Activated T-cell treated with anti-CD3 and anti-CD28 coated beads, Interleukin-2, amount 50 U/mL, for 4 hours (primary cell): ENCODE data around the gene SNPH. TPM values are rescaled to one million over a fixed set of nuclear protein-coding genes. Genes with fewer than 3 reads are reported as not detected.

Experiments used
- ATAC-seq, 2 donors: fragments of 200-7000 bp; cut with Tn5 transposase; one replicate each; pipeline ENCODE4 v1.10.0; 2021
- DNase-seq: peaks from one replicate; pipeline ENCODE4 v3.0.0-alpha.2; 2020
- H3K27me3 Mint-ChIP-seq: one replicate; pipeline ENCODE4 v1.8.0; 2021; ENCODE audit warnings: low read depth, mixed read lengths
- H3K36me3 Mint-ChIP-seq: one replicate; pipeline ENCODE4 v1.8.0; 2022; ENCODE audit warnings: mixed read lengths; ENCODE audit not compliant: insufficient read depth
- H3K4me1 Mint-ChIP-seq: one replicate; pipeline ENCODE4 v1.8.0; 2021; ENCODE audit warnings: low read depth, mixed read lengths
- H3K4me3 Mint-ChIP-seq: one replicate; pipeline ENCODE4 v1.8.0; 2021; ENCODE audit warnings: mild to moderate bottlenecking, moderate library complexity, mixed read lengths
- H3K9me3 Mint-ChIP-seq: one replicate; pipeline ENCODE4 v1.8.0; 2021; ENCODE audit warnings: mixed read lengths
- total RNA-seq, 3 donors: library from RNA; stranded (reverse); gene quantifications; one replicate each; pipeline ENCODE4 v1.2.1, GENCODE V29; 2021

Gene SNPH
- total RNA-seq, 3 donors from 2014 or later = 1.4 to 2.6 (median 1.9) TPM

DNA sequence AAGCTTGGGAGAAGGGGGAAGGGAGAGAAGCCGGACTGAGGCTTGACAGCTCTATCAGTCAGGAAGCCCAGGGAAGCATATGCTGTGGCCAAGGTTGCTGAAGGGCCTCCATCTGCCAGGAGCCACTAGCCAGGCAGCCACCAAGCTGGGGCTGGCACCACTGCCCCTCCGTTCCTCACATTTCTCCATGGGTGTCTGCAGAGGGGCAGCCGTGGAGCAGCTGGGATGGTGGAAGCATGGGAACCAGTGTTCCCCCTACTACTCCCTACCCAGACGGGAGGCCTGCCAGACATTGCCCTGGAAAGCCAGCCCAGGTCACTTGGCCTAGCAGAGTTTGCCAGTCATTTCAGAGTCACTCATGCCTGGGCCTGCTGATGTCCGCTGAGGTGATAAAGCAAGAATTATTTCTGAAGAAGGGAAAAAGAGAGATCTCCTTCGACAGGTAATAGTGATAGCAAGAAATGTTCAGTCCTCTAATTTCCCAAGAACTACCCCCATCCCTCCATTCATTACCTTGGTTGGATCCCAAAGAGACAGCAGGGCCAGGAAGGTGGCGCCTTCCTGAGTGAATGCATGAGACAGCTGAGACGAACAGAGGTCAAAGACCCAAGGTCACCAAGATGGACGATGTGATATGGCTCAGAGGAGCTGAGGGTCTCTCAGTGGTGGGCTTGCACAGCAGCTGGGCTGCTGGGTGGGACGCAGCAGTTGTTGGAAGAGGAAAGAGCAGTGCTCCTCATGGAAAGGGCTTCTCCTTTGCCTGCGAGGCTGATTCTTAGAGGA, 21.9 kb downstream of the SNPH start:
- no peaks in the 10 kb centered on the region for H3K27me3 Mint-ChIP-seq
- H3K4me1 Mint-ChIP-seq = peaks cover 66% of the 10 kb centered on the region
- peaks cover 3% of the 10 kb centered on the region for H3K36me3 Mint-ChIP-seq
- DNase-seq (no peak), ATAC-seq (no peak)
- no peak overlapping the region for H3K4me3 Mint-ChIP-seq
- no peaks in the 10 kb centered on the region for H3K9me3 Mint-ChIP-seq

DNA sequence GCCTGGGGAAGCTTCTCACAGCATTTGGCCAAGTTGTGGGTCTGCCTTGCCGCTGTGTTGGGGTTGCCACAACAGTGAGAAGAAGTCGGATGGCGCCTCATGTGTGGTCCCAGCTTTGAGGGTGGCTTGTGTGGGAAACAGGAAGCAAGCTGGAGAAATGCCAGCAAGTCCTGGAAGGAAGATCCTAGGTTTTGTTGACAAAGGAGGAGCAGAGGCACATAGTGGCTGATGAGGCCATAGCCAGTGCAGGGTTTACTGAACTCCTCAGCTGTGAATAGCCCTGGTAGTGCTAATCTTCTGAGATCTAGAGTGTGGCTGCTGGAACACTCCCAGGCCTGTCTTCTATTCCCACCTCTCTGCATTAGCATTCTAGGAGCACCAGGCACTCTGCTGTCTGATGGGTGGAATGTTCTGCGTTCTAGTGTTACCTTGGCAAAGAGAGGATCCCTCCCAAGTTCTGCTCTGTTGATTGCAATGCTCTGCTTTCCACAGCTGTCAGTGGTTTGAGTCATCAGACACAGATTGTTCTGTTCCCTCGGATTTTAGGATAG, 25.2 kb downstream of the SNPH start:
- Mint-ChIP-seq H3K4me1 (peaks cover 46% of the 10 kb centered on the region), H3K9me3 (no peaks in the 10 kb centered on the region), H3K27me3 (no peaks in the 10 kb centered on the region), H3K36me3 (peaks cover 3% of the 10 kb centered on the region), H3K4me3 (no peak overlapping the region)
- ATAC-seq = no peak
- no peak for DNase-seq

DNA sequence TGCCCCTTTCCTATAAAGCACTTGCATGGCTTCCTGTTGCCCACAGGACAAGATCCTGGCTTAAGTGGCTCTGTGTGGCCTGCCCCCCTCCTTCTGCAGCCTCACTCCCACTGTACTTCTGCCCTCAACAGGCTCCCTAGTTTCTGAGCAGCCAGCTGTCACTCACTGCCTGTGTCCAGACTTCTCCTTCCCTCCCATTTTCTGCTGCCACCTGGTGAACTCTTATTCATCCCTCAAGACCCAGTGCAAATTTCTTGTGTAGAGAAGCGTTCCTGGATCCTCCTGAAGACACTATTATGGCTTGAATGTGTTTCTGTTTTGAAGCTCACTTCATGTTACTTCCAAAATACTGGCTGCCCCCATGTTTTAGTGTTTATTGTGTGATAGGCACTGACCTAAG, 26.5 kb downstream of the SNPH start:
- no peaks in the 10 kb centered on the region for H3K9me3 Mint-ChIP-seq
- H3K27me3 Mint-ChIP-seq = no peaks in the 10 kb centered on the region
- no peak for ATAC-seq
- peaks cover 5% of the 10 kb centered on the region for H3K36me3 Mint-ChIP-seq
- H3K4me3 Mint-ChIP-seq = no peak overlapping the region
- peaks cover 33% of the 10 kb centered on the region for H3K4me1 Mint-ChIP-seq
- no peak for DNase-seq

DNA sequence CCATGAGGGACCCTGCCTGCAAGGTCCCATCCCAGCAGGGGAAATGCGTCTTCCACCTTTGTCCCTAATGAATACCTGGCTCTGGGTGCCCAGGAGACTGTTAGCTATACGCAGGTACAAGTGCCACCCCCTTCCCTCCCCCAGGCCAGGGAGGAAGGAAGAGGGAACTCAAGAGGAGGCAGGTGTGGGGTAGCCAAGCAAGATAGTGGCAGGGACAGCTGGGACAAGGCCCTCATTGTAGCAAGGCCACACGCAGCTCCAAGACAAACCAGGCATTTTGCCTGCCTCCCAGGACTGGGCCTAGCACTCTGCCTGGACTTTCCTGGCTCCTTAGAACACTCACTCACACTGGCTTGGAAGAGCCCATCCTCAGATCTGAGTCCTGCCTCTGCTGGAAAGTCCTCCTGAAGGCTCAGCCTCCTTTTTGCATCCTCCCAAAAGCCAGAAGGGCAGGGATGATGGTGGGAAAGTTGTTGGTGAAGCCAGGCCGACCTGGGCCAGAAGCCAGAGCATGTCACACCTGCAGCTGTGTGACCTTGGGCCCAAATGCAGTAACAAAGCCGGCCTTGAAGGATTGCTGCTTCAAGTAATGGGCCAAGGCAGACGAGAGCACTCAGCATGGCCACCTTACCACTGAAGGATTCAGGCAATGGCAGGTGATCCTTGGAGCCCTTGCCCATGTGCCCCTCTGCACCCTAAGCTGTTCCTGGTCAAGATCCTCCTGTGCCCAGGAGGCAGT, 27.7 kb downstream of the SNPH start:
- ATAC-seq = no peak
- no peaks in the 10 kb centered on the region for H3K9me3 Mint-ChIP-seq
- DNase-seq = no peak
- H3K27me3 Mint-ChIP-seq = no peaks in the 10 kb centered on the region
- H3K4me3 Mint-ChIP-seq = no peak overlapping the region
- peaks cover 26% of the 10 kb centered on the region for H3K4me1 Mint-ChIP-seq
- peaks cover 5% of the 10 kb centered on the region for H3K36me3 Mint-ChIP-seq

DNA sequence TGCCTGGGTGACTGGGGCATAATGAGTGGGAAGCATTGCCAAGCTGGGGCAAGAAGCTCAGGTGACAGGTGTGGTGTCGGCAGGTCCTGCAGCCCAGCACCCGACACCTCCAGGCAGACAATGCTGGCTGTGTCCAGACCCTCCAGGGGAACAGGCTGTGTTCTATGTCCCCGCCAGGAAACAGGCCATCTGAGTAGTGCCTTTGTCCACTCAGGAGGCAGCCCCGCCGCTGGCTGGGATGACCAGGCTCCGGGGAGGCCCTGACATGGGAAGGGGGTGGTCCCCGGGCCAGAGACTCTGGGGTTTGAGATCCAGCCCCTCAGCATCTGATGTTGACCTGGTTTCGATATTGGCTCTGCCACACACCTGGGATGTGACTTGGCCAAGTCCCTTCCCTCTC, 28.4 kb downstream of the SNPH start:
- no peak for ATAC-seq
- Mint-ChIP-seq H3K4me1 (peaks cover 28% of the 10 kb centered on the region), H3K36me3 (peaks cover 8% of the 10 kb centered on the region), H3K9me3 (no peaks in the 10 kb centered on the region), H3K27me3 (no peaks in the 10 kb centered on the region), H3K4me3 (no peak overlapping the region)
- DNase-seq = no peak

DNA sequence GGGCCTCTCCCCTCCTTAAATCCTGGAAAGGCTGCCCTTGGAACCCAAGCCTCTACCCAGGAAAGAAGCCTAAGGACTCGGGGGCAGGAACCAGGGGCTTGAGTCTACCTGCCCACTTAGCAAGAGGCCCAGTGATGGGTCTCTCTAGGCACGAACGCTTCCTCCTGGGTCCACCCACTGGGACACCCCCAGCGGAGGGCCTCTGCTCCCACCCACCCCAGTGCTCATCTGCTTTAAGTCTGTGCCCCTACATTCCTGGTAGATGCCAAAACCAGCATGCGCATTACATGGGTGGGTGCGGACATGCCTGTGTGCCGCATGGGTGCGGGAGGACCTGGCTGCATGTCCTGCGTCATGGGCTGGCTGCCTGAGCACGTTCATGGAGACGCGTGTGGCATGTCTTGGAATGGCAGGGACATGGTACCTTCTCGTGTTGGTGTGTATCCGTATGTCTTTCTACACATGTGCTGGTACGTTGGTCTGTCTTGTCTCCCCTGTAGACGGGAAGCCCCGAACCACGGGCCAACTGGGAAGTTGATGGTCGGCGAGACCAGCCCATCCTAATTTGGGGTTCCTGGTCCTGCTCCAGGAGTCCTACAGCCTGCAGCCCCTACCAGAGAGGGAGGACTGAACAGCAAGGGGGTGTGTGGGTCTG, 29.3 kb downstream of the SNPH start:
- ATAC-seq = no peak
- no peak for DNase-seq
- Mint-ChIP-seq H3K9me3 (no peaks in the 10 kb centered on the region), H3K4me1 (peaks cover 34% of the 10 kb centered on the region), H3K4me3 (no peak overlapping the region), H3K36me3 (peaks cover 8% of the 10 kb centered on the region), H3K27me3 (no peaks in the 10 kb centered on the region)

DNA sequence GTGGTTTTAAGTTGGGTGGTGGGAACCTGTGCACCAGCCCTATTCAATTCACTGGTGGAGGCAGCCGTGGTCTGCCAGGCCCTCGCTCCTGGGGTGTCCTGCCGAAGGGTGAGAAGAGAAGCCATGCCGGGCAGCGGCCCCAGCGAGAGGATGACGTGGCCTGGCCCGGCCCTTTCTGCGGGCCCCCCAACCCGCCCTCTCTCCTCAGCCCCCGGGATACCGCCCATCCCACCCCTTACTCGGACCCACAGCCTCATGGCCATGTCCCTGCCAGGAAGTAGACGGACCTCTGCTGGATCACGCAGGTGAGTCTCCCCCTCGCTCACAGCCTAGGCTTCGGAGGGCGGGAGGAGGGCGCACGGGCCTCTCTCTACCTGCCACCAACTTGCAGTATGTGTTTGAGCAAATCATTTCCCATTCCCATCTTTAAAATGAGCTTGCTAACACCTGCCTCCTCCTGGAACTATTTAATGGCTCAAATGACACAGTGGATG, 30.1 kb downstream of the SNPH start:
- Mint-ChIP-seq H3K27me3 (no peaks in the 10 kb centered on the region), H3K4me3 (no peak overlapping the region), H3K9me3 (no peaks in the 10 kb centered on the region), H3K36me3 (peaks cover 8% of the 10 kb centered on the region), H3K4me1 (peaks cover 38% of the 10 kb centered on the region)
- no peak for ATAC-seq
- DNase-seq = no peak

DNA sequence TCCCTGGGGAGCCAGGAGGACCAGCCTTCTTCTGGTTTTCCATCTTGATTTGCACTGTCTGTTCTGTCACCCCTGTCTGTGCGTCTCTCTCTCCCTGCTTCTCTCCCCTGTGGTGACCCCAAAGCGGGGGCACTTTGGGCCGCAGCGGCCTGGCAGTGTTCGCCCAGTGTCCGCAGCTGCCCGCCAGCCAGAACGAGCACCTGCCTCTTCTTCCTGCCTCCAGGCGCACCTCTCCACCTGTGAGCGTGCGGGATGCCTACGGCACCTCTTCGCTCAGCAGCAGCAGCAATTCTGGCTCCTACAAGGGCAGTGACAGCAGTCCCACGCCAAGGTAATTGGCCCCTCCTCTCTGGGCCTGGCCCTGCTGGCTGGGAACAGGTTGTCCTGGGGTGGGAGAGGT, 30.8 kb downstream of the SNPH start:
- no peak for ATAC-seq
- Mint-ChIP-seq H3K4me3 (no peak overlapping the region), H3K27me3 (no peaks in the 10 kb centered on the region), H3K4me1 (peaks cover 38% of the 10 kb centered on the region), H3K36me3 (peaks cover 8% of the 10 kb centered on the region), H3K9me3 (no peaks in the 10 kb centered on the region)
- no peak for DNase-seq

DNA sequence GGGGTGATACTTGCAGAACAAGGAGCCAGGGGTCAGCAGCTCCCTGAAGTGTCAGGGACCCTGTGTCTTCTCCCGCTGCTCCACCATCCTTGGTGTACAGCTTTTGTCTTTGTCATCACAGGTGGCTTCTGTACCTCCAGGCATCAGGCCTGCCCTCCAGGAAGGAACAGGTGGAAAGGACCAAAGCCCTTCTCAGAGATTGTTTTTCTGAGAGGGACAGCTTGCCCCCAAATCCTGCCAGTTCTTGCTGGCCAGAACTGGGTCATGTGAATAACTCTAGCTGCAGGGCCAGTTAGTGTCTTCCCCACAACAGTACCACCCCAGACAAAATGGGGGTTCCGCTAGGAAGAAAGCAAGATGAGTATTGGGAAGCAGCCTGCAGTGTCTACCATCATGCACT, 31.4 kb downstream of the SNPH start:
- ATAC-seq (no peak), DNase-seq (no peak)
- Mint-ChIP-seq H3K9me3 (no peaks in the 10 kb centered on the region), H3K4me3 (no peak overlapping the region), H3K27me3 (no peaks in the 10 kb centered on the region), H3K36me3 (peaks cover 8% of the 10 kb centered on the region), H3K4me1 (peaks cover 34% of the 10 kb centered on the region)

DNA sequence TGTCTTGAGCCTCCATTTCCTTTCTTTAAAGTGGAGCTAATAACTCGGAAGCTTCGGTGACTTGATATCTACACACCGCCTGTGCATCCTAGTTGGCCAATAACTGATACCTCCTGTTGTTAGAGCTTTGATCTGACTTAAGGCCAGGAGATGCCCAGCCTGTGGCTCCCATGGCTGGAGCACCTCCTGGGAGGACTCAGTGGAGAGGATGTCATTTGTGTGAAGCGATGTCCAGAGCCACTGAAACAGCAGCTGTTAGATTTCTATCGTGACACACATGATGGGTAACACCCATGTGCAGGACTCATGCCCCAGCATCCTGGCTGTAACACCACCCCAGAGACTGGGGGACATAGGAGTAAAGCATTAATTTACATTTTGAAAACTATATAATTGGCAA, 32.1 kb downstream of the SNPH start:
- ATAC-seq (no peak), DNase-seq (no peak)
- H3K36me3 Mint-ChIP-seq = peaks cover 8% of the 10 kb centered on the region
- H3K4me1 Mint-ChIP-seq = peaks cover 27% of the 10 kb centered on the region
- no peaks in the 10 kb centered on the region for H3K9me3 Mint-ChIP-seq
- H3K4me3 Mint-ChIP-seq = no peak overlapping the region
- no peaks in the 10 kb centered on the region for H3K27me3 Mint-ChIP-seq

DNA sequence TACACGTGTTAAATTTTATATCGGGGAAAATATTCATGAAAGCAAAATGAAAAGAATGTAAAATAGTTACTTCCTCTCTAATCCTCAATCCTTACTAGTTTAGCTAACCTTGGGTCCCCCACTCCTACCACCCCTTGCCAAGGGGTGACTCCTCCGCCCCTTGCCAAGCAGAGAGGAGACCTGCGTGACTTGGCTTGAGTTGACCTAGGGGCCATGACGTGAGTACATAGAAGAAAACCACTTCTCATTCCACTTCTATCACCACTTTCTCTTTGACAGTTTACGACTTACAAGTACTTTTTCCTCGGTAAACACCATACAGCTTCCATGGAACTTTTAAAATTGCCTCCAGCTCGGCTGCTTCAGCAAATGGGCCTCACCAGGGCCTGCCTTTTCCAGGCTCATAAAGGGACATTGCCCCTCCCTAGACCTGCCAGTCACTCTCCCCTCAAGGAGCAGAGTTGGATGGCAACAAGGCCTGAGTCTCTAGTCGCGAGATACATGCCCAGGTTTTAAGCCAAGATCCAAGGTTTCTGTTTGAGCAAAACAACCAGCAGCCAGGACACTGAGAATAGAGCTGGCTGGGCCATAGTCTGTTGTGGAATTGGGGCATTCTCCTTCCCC, 32.9 kb downstream of the SNPH start:
- H3K27me3 Mint-ChIP-seq = no peaks in the 10 kb centered on the region
- H3K4me3 Mint-ChIP-seq = no peak overlapping the region
- ATAC-seq (no peak), DNase-seq (no peak)
- H3K36me3 Mint-ChIP-seq = peaks cover 8% of the 10 kb centered on the region
- peaks cover 21% of the 10 kb centered on the region for H3K4me1 Mint-ChIP-seq
- no peaks in the 10 kb centered on the region for H3K9me3 Mint-ChIP-seq

DNA sequence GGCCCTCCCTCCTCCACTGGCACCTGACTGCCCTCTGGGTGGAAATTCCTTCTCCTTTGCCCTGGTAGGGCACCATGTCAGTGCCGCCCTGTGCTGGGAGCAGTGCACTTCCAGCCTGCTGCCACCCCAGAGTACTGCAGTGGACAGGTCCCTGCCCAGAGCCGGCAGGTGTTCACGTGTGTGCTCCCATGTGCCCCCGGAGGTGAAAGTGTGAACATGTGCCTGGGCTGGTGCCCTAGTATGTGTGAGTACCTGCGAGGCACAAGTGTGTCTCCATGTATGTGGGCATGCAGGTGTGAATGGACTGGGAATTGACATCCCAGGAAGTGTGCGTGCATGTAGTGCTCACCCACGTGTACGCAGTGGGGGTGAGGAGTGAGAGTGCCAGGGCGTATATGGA, 33.4 kb downstream of the SNPH start:
- H3K36me3 Mint-ChIP-seq = peaks cover 8% of the 10 kb centered on the region
- H3K9me3 Mint-ChIP-seq = no peaks in the 10 kb centered on the region
- peaks cover 21% of the 10 kb centered on the region for H3K4me1 Mint-ChIP-seq
- H3K27me3 Mint-ChIP-seq = no peaks in the 10 kb centered on the region
- no peak overlapping the region for H3K4me3 Mint-ChIP-seq
- DNase-seq (peak; percentile 40), ATAC-seq (peak; percentile 57 to 61)

DNA sequence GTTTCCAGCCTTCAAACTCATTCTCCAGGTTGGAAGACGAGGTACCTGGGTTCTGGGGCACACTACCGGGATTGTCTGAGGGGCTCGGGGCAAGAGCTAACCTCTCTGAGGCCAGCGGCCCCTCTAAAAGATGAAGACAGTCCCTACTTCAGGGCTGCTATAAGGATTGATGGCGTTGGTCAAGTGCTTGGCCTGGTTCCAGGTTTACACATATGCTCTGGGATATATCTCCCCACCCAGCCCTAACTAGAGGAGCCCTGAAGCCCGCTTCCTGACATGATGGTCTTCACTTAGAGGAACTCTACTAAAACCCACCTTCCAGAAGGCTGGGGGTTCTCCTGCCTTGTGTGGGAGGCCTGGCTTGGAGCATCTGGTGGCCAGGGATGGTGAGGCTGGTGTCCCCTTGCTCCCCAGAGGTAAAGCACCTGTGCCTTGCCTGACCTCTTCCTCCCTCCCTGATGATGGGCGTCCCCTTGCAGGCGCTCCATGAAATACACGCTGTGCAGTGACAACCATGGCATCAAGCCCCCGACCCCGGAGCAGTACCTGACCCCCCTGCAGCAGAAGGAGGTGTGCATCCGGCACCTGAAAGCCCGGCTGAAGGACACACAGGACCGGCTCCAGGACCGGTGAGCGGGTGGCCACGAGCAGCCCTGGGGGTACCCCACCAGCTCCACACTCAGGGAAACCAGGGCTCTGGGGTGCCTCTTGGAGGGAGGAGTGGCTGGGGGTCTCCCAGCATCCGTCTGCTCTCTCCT, 34.2 kb downstream of the SNPH start:
- H3K4me3 Mint-ChIP-seq = no peak overlapping the region

More for the DNA sequence above, 34.2 kb downstream of the SNPH start:
- Mint-ChIP-seq H3K27me3 (no peaks in the 10 kb centered on the region), H3K4me1 (peaks cover 21% of the 10 kb centered on the region), H3K9me3 (no peaks in the 10 kb centered on the region), H3K36me3 (peaks cover 10% of the 10 kb centered on the region)
- no peak for DNase-seq
- ATAC-seq = no peak
